ENCODE data around the gene ABI3BP.

The ABI3BP gene

DNA sequence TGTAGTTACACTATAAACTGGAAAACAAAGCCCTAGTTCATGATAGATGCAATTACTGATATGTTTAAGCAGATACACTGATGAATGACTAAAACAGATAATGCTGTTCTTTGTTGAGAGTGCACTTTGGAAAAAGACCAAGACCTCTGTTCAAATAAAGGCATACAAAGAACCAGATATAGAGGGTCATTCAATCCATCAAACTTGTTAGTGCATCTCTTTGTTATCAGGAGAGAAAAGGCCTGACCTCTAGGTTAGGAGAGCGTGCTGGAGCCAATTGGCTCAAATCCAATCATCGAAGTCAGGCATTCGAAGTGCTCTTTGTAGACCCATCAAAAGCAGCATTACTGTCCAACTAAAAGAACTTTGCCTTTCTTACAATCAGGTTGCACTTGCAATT lies 159.7 kb downstream of the ABI3BP start:
- no peak for DNase-seq (ENCODE audit: low read depth)

DNA sequence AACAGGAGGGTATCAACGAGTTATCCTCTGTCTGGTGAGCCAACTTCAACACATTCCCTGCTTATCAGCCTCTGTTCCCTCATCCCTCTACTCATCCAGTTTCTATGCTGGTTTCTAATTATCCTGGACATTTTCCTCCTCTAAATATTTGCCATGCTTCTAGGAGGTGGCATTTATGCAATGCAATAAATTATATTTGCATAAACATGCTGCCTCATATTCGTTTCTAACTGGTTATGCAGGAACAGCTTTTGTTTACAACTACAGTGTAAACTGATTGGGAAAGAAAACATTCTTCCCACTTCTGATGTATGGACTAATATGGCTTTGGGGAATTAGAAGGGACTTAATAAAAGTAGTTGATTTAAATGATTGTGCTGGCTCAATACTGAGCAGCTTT lies 161.6 kb downstream of the ABI3BP start:
- DNase-seq (ENCODE audit: low read depth): no peak

DNA sequence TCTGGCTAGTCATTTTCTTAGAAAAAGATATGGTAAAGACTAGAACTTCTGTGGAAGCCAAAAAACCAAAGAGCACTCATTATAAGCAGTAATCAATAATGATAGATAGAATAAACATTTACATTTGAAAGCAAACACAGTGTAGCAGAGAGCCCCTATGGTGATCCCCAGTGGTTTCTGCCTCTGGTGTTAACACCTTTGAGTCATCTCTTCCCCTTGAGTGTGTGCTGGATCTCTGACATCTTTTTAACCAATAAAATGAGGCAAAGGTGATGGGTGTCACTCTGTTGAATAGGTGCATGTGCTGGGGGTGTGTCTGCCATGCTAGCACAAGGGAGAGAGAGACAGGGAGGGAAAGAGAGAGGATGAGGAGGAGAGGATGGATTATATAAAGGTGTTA lies 162.3 kb downstream of the ABI3BP start:
- DNase-seq (ENCODE audit: low read depth): no peak

DNA sequence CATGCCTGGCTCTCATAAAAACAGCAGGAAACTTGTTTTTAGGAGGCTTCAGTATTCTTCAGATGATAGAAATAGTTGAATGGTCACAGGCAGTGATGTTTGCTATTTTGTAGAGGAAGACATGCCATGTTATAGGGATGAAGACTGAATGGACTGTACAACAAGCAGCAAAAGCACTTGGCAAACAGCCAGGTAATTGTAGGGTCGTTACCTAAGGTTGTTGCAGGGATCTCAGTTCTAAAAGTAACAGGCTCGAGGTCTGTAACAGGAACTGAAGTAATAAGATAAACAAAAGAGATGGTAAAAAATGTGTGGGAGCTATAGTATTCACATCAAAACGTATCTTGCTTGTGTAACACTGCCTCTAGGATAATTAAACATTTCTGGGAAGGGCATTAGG lies 167.6 kb downstream of the ABI3BP start:
- DNase-seq (ENCODE audit: low read depth): no peak

DNA sequence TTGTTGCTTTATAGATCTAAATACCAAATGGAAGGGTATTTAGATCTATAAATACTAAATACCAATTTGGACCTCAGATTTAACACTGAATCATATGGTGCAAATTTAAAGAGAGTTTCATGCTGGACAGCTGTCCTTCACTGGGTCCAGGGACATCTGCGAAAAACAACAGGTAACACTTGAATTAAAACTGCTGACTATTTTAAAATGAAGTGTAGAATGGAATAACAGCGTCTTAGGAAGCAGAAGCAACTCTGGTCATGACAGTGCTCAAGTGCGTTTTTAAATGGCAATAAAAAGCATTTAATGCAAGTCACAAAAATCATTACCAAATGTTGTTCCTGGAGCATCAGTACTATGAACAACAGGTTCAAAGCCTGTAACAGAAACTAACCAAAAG lies 177.6 kb downstream of the ABI3BP start:
- no peak for DNase-seq (ENCODE audit: low read depth)

DNA sequence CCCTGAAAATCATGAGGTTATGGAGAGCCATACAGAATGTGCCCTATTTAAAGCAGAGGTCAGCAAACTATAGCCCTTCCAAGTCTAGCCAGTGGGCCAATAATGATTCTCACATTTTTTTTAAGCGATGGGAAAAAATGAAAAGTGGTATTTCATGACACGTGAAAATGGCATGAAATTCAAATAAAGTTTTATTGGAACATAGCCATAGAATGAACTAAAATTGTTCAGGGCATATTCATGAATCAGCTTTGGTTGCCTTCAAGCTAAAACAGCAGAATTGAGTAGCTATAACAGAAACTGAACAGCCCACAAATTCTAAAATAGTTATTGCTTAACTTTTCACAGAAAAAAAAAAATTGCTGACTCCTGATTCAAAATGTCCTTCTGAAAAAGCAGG lies 179.4 kb downstream of the ABI3BP start:
- no peak for DNase-seq (ENCODE audit: low read depth)

DNA sequence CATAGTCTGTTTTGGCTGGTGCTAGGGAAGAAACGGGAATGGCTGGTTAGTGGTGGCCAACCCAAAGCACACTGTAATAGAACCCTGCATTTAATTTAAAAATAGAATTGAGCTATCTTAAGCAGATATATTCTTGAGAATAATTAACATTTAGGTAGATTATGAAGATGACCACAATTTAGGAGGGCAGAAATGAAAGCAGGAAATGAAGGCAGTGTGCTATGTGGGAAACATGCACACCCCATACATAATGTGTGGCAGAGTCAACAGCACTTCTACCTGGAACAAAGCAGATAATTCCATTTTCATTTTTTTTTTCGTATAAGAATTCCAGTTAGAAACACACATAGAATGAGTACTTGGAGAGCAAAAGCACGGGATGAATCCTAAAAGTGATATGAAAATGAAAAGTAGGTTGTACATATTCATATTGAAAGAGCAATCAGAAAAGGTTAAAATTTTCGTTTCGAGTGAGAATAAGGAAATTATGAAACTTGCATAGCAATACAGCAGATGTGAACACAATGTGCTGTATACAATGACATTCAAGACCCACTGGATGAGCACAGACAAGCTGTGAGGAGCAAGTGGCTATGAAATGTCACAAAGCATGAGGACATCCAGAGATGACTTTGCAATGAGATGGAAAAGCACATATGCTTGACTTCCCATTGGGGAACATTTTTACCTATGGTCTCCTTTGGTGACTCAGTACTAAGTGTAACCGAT lies 181.3 kb downstream of the ABI3BP start:
- no peak for DNase-seq (ENCODE audit: low read depth)

DNA sequence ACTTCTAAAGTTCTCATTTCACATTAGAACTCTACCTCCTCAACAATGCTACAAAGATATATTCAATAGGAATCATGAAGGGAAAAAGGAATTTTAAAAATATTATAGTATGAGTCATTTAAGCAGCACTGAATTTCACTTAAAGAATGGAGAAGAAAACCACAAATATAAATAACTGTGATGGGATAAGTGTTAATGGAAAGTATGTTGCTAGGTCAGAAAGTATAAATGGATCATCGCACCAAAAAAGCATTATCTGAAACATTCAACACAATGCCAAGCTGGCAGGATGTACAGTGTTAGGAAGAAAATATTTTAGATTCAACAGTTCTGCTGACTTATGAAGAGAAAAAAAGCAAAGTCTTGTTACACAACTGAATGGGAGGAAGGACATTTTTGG lies 182.6 kb downstream of the ABI3BP start:
- no peak for DNase-seq (ENCODE audit: low read depth)

DNA sequence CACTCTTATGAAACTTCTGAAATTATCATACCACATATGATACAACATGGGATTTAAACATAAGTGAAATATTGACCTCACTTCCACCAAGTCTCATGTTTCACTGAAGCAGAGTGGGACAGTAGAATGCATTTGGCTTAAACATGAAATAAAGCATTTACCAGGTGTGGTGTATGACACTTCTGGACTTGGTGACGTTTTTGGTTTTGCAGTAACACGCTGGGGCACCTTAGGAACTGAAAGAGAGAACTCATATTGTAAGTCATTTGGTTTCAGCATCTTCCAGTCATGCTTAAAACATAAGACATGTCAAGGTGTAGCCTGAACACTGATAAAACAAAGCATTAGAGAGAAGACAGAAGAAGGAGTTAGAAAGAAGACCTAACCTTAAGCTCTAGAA lies 188.6 kb downstream of the ABI3BP start:
- no peak for DNase-seq (ENCODE audit: low read depth)

DNA sequence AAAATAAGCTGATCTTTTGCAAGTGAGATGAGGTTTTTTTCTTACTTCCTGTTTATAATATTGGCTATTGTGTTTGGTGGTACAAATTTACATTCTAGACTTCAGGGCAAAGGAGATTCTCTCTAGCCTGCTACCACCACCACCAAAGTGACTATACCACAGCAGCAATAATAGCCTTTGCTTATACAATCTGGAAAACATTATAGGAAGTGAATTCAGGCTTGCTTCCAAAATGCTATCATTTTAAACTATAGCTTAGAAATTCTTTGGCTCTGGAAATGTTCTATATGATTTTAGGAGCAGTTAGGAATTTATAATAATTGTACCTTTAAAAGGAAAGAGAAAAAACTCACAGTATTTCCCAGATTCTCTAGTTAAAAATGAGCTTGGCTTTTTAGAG lies 189.5 kb downstream of the ABI3BP start:
- no peak for DNase-seq (ENCODE audit: low read depth)

DNA sequence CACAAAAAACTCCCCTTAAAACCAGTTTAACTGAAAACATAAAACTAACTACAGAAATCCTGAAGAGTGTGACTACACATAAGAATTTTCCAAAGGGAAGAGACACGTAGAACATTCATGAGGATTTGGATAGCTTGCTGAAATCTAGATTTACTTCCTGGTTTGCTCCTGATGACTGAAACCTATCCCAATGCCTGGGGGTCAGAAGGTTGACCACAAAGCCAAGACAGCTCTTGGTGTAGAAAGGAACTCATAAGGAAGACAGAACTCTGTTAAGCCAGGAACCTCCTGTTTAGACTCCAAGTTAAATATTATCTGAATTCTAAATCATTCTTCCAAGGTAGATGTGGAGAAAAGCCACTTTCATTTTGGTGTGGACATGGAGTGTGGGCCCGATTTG lies 191.1 kb downstream of the ABI3BP start:
- DNase-seq (ENCODE audit: low read depth): no peak

DNA sequence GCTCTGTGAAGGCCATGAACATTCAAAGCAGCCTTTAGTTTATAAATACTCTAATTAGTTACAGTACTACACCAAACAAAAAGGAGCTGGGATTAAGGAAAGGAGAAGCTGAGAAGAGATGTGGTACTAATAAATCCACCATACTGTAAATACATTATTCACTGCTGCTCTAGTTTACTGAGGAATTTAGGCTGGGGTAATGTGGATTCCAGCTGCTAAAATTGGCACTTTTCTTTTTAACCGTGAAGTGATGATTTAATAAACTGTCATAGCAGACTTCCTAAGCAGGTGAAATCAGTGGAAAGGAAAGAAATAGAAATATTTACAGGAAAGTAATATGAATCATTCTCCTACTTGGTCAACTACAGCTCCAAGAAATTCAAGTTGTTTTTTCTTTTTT lies 195.2 kb downstream of the ABI3BP start:
- no peak for DNase-seq (ENCODE audit: low read depth)

DNA sequence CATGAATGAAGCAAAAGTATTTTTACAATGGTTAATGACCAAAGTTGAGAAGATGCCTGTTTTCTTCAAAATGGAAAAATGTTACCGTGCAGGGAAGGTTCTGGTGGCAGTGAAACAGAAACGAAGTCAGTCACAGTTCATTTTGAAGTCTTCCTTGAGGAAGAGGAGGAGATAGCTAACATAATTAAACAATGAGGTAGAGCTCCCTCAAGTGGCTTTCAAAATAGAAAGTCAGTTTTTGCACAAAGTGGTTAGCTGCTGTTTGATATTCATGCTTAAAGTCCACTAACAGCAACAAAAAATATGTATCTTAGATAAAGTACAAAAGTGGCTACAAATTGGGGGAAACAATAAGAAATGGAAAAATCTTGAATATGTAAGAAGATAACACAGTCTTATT lies 196.7 kb downstream of the ABI3BP start:
- DNase-seq (ENCODE audit: low read depth): no peak

DNA sequence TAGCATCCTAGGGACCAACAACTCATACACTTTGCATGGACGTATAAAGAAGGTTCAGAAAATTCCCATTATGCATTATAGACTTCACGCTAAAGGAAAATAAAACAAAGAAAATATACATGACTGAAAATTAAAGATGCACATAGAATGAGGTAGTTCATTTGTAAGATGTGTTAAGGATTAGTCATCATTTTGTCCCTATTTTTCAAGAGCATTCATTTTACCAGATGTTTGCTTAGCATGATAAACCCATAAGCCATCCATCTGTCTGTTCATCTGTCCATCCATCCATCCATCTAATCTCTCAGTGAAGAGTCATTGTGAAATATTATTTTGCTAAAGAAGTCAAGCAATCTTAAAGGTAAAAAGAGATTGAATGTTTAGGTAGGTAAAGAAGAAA lies 203.6 kb downstream of the ABI3BP start:
- no peak for DNase-seq (ENCODE audit: low read depth)

DNA sequence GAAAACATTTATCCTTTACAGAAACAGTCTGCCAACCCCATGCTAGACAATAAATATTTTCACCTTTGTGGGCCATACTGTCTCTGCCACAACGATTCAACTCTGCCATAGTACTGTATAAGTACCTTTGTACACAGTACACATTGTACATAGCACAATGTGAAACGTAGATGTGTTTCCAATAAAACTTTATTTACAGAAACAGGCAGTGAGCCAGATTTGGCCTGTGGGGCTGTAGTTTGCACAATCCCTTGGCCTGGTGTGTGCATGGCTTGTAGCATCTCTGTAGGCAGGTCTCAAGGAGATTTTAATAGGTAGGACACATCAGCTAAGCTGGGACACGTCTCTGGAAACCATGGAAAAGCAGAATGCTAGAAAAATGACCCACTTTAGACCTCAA lies 209.6 kb downstream of the ABI3BP start:
- no peak for DNase-seq (ENCODE audit: low read depth)

DNA sequence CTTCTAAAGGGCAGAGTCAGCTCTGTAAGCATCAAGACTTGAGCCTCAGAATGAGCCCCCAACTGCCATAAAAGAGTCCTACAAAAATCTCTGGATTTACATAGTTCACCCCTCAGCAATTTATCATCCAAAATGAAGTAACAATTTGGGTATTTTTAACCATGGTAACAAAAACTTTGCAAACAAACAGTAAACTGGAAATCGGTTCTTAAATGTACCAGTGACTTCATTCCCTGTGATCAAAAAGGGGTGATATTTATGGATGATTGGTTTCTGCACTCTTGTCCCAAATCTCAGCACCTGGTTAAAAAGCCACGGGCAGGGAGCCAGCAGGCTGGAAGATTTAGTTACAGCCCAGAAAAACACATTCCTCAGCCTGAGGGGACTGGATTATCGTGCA lies 210.3 kb downstream of the ABI3BP start:
- DNase-seq (ENCODE audit: low read depth): no peak

DNA sequence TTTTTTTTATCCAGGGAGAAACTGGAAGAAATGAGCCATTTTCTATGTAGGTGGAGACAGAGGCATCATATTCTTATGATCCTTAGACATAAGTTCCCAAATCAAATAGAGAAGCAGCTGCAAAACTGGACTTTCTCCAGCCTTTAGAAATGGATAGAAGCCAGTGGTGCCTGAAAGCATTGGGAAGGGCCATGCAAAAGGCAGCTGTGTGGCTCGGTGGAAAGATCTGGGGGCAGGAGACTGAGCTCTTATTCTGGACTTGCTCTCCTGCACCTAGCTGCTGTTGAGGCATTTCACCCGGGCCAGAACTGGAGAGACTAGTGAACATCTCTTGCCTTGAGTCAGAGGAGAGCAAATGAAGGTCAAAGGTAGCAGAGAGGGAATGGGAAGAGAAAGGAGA lies 210.9 kb downstream of the ABI3BP start:
- DNase-seq (ENCODE audit: low read depth): no peak

DNA sequence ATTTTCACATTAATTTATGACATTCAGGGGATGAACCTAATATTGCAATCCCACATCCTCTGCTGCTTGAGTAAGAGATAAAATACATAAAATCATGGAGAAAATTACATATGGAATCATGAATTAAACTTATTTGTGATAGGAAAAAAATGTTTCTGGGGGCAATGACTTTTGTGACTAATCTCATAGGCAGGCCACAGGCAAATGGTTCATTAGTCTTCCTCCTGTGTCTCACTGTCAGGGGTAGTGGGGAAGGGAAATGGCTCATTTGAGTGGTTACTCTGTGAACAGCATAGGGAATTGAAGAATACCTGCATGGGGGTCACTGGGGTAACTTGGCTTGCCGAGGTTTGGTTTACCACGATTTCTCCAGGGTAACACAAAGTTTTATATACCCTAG lies 211.9 kb downstream of the ABI3BP start:
- DNase-seq (ENCODE audit: low read depth): no peak

DNA sequence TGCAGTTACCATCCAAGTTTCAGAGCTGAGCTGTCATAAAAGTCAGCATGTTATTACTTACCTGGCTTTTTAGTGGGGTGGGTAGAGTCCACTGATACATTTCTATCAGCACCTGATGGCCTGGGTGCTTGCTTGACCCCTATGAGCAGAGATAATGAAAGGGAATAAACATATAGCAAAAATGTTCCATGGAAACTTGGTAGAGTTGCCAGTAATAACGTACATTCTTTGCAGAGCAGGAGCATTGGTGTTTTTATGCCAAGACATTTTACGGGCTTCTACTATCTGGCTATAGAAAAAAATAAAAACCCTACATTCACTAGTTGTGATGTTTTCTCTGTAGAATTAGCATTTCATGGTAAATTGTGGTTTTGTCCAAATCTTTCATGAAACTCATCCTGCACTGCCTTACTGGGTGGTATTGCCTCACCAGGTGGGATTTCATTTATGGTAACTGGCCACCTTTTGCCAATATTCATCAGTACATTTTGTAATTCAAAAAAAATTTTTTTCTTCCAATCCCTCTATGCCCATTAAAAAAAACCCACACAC lies 213.1 kb downstream of the ABI3BP start:
- DNase-seq (ENCODE audit: low read depth): no peak

DNA sequence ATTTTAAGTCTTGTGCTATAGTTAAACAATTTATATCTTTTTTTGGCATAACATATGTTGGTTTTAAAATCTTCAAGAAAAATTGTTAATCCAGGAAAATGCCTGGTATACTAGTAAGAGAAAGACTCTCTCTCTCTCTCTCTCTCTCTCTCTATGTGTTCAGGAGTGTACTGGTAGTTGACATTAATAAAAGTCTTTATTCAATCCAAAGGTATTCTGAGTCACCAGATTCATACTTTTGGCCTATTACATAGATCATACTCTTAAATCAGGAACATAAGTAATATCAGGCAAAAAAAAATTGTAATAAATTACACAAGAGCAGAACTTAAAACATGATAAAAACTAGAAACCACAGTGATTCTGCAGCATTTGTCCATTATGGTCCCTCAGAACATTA lies 213.7 kb downstream of the ABI3BP start:
- DNase-seq (ENCODE audit: low read depth): no peak

DNA sequence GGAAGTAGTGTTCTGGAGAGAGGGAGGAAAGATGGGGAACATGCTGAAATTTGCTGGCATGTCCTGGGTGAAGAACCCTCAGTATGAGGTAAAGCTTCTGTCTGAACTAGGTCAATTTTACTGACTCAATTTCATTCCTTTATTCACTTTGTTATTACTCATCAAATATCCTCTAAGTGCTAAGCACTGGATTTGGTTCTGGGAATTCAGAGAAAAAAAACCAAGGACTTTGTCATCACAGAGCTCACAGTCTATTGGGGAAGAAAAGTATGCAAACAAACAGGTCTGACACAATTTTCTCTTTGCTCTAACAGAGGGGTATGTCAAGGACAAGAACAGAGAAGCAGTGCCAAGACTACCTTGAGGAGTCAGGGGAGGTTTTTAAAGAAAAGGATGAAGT lies 215.9 kb downstream of the ABI3BP start:
- DNase-seq (ENCODE audit: low read depth): no peak

DNA sequence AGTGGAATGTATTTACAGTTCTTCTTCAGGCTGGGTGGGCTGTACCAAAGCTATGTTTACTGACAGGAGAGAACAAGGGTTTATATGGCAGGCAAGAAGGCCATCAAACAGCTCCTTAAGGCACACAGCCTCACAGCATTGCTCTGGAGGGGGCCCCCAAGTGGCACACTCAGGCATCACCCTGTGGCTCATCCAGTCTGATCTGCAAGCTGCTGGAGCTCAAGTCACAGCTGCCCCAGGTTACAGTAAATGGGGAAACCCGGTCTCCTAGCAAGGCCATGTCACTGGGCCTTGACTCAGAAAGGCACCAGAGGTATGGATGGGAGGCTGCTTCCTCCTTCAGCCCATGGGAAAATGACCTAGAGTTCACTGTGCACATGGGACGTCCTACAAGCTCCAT lies 216.5 kb downstream of the ABI3BP start:
- DNase-seq (ENCODE audit: low read depth): no peak

DNA sequence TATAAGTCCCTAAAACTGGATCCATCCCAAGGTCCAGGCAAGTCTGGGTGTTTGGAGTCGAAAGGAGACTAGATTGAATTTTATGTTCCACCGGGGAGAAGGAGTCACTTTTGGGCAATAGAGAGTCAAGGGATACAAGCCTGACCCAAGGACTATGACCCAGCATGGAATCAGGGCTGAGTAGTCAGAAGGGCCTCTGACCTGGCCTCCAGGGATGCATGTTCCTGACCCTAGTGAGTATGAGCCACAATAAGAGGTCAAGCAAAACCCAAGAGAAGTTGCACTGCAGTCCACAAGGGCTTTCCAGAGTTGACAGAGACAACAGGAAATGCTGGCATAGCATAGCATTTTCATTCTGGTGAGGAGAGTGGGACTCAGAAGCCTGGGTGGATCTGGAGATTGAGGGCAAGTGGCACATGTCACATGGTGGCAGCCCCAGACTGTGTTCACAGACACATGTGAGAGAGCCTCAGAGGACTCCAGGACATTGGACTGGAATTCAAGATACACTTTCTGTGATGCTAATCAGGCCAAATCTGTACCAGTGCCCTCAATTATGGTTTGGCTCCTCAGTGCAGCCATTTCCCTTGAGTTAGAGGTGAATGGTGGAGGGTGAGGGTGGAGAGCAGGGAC lies 217.0 kb downstream of the ABI3BP start:
- DNase-seq (ENCODE audit: low read depth): no peak

DNA sequence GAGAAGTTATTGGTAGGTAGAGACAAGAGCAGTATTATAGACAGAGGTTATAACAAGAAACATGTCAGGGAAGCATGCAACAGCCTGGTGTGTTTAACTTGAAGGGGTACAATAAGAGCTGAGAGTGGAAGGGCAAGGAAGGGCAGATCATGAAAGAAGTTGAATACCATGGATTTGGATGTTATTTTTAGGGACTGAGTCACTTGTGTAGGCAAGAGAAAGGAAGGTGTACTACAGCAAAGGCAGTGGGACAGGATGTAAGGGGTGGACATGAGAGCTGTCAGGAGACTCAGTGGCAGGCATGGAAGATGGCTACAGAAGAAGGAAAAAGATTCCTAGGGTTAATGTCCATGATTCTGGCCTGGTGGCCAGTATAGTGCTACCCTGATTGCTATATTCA lies 217.6 kb downstream of the ABI3BP start:
- no peak for DNase-seq (ENCODE audit: low read depth)
